ENCODE data around the gene CLSTN1.

CLSTN1 gene

GRCh38 chr1:9687120-9687873 is 136.5 kb downstream of the CLSTN1 start:
- no peak overlapping the region for H3K4me3 ChIP-seq (ENCODE audit: low read length)
- H3K36me3 ChIP-seq (ENCODE audit: control insufficient read depth, insufficient read depth, low read length), result no peaks in the 10 kb centered on the region
- peaks cover 33% of the 10 kb centered on the region for H3K27me3 ChIP-seq (ENCODE audit: control insufficient read depth, insufficient read depth, low read length)
- no peaks in the 10 kb centered on the region for H3K9me3 ChIP-seq (ENCODE audit: control insufficient read depth, low read length)
- peaks cover 26% of the 10 kb centered on the region for H3K4me1 ChIP-seq (ENCODE audit: control insufficient read depth, insufficient read depth, low read length)
- peak overlapping the region; percentile 39 for H3K9ac ChIP-seq (ENCODE audit: low read length)

GRCh38 chr1:9684801-9685200 is 139.0 kb downstream of the CLSTN1 start:
- no peaks in the 10 kb centered on the region for H3K36me3 ChIP-seq (ENCODE audit: control insufficient read depth, insufficient read depth, low read length)

GRCh38 chr1:9680828-9681227 is 142.9 kb downstream of the CLSTN1 start:
- H3K4me1 ChIP-seq (ENCODE audit: control insufficient read depth, insufficient read depth, low read length), result no peaks in the 10 kb centered on the region

More at GRCh38 chr1:9684801-9685200, 139.0 kb downstream of the CLSTN1 start:
- no peak overlapping the region for H3K9ac ChIP-seq (ENCODE audit: low read length)
- H3K4me1 ChIP-seq (ENCODE audit: control insufficient read depth, insufficient read depth, low read length), result peaks cover 23% of the 10 kb centered on the region
- no peak overlapping the region for H3K4me3 ChIP-seq (ENCODE audit: low read length)
- no peaks in the 10 kb centered on the region for H3K9me3 ChIP-seq (ENCODE audit: control insufficient read depth, low read length)
- H3K27me3 ChIP-seq (ENCODE audit: control insufficient read depth, insufficient read depth, low read length), result peaks cover 24% of the 10 kb centered on the region

GRCh38 chr1:9680091-9680490 is 143.7 kb downstream of the CLSTN1 start:
- Histone ChIP-seq H3K27me3 (ENCODE audit: control insufficient read depth, insufficient read depth, low read length) (no peaks in the 10 kb centered on the region), H3K9me3 (ENCODE audit: control insufficient read depth, low read length) (no peaks in the 10 kb centered on the region), H3K4me1 (ENCODE audit: control insufficient read depth, insufficient read depth, low read length) (no peaks in the 10 kb centered on the region), H3K36me3 (ENCODE audit: control insufficient read depth, insufficient read depth, low read length) (no peaks in the 10 kb centered on the region), H3K9ac (ENCODE audit: low read length) (no peak overlapping the region), H3K4me3 (ENCODE audit: low read length) (no peak overlapping the region)

More at GRCh38 chr1:9680828-9681227, 142.9 kb downstream of the CLSTN1 start:
- no peak overlapping the region for H3K9ac ChIP-seq (ENCODE audit: low read length)
- no peaks in the 10 kb centered on the region for H3K36me3 ChIP-seq (ENCODE audit: control insufficient read depth, insufficient read depth, low read length)
- no peaks in the 10 kb centered on the region for H3K9me3 ChIP-seq (ENCODE audit: control insufficient read depth, low read length)
- no peak overlapping the region for H3K4me3 ChIP-seq (ENCODE audit: low read length)
- H3K27me3 ChIP-seq (ENCODE audit: control insufficient read depth, insufficient read depth, low read length), result no peaks in the 10 kb centered on the region

Measured in mucosa of stomach (tissue), 1 donor.